Jurkat, Clone E6-1 (cell line): ENCODE data around the gene TNFAIP2.
A peak's percentile ranks its signal among the peaks of the same experiment; 100 is the strongest.

Experiments used
- DNase-seq: peaks from one replicate; pipeline ENCODE4 v3.0.0-alpha.2; 2011; ENCODE audit warnings: low read depth, low spot score
- H3K4me3 ChIP-seq: 2 replicates; pipeline ENCODE4 v1.5.1; 2011; ENCODE audit warnings: mild to moderate bottlenecking, low read length, control low read depth, moderate library complexity

TNFAIP2 gene

DNA sequence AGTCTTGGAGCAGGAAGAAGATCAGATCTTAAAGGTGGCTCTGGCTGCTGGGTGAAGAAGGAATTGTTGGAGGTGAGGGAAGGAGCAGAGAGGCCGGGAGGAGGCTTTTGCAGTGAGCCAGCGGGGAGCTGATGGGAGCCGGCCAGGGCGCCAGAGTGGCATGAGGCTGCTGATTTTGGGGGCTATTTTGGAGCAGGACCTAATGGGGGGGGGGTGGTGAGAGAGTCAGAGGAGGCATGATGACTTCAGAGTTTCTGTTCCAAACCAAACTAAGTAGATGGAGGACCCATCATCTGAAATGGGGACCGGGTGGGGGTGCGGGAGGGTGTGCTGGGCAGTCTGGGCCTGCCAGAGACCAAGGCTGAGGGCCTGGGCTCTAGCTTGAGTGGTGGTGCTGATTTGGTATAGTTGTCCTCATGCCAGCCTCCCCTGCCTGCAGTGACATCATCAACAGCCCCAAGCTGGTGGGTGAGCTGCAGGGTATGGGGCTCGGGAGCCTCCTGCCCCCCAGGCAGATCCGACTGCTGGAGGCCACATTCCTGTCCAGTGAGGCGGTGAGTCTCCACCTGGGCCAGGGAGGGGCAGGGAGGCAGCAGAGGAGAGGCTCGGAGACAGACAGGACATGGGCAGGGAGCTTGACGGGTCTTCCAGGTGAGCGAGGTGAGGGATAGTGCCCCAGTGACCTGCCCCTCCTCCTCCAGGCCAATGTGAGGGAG is 6.2 kb downstream of the TNFAIP2 start:
- no peak overlapping the region for H3K4me3 ChIP-seq
- no peak for DNase-seq

GRCh38 chr14:103130017-103130764 is 6.9 kb downstream of the TNFAIP2 start:
- no peak overlapping the region for H3K4me3 ChIP-seq
- DNase-seq, result no peak

- DNase-seq, result no peak
These were observed 7.7 kb downstream of the TNFAIP2 start for GRCh38 chr14:103130965-103131364.

DNA sequence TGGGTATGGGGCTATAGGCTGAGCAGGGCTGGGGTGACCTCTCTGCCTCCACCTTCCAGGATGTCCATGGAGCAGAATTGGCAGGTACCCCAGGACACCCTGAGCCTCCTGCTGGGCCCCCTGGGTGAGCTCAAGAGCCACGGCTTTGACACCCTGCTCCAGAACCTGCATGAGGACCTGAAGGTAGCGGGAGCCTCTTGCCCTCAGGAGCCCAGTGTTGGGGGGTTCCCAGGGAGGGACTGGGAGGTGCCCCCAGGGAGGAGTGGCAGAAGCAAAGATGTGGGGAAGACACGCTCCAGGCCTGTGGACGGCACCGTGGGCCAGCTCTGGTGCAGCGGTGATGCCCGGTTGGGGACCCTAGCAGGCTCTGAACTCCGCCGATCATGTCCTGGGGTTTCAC is 8.3 kb downstream of the TNFAIP2 start:
- H3K4me3 ChIP-seq, result no peak overlapping the region
- no peak for DNase-seq

More at GRCh38 chr14:103130965-103131364, 7.7 kb downstream of the TNFAIP2 start:
- H3K4me3 ChIP-seq, result no peak overlapping the region

GRCh38 chr14:103132381-103133209 is 9.3 kb downstream of the TNFAIP2 start:
- H3K4me3 ChIP-seq, result no peak overlapping the region
- no peak for DNase-seq

DNA sequence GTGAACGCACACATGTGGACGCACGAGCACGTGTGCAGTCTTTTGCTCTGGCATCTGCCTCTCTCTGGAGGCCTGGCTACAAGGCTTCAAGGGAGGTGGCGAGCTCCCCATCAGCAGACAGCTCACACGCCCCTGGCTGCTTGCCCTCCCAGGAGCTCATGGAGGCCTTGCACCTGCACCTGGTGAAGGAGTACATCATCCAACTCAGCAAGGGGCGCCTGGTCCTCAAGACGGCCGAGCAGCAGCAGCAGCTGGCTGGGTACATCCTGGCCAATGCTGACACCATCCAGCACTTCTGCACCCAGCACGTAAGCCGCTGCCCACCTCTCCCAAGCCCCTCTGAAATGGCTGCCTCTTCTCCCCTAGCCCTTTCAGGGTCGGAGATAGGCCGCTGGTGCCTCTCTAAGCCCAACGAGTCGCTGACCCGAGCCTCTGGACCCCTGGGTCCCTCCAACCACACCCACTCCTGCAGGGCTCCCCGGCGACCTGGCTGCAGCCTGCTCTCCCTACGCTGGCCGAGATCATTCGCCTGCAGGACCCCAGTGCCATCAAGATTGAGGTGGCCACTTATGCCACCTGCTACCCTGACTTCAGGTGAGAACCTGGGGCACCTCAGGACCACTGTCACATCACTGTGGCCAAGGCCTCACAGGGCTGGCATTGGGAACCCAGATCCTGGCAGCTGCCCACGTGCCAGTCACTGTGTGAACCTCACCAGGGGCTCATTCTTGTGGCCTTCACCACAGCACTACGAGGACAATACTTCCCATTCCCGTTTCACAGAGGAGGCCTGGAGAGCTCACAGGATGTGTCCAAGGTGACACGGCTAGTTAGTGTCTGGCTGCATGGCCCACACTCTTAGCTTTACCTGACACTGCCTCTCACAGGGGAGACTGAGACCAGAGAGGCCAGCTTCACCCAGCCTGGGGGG is 10.2 kb downstream of the TNFAIP2 start:
- no peak for DNase-seq
- no peak overlapping the region for H3K4me3 ChIP-seq

- DNase-seq, result no peak
- H3K4me3 ChIP-seq, result no peak overlapping the region
These were observed 11.1 kb downstream of the TNFAIP2 start for GRCh38 chr14:103134405-103134804.

DNA sequence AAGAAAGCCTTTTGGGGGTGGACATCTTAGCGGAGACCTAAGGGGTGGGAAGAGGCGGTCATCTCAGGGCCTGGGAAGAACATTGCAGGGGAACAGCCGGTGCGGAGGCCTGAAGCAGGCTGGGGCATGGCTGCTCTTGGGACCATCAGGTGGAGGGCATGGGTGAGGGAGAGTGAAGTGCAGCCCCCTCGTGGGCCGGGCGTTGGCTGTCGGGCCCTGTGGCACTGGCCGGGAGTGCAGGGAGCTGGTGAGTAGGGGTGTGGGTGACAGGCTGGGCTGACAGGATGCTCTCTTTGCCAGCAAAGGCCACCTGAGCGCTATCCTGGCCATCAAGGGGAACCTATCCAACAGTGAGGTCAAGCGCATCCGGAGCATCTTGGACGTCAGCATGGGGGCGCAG is 11.7 kb downstream of the TNFAIP2 start:
- H3K4me3 ChIP-seq, result no peak overlapping the region
- no peak for DNase-seq

GRCh38 chr14:103135333-103136260 is 12.3 kb downstream of the TNFAIP2 start:
- no peak overlapping the region for H3K4me3 ChIP-seq
- no peak for DNase-seq

DNA sequence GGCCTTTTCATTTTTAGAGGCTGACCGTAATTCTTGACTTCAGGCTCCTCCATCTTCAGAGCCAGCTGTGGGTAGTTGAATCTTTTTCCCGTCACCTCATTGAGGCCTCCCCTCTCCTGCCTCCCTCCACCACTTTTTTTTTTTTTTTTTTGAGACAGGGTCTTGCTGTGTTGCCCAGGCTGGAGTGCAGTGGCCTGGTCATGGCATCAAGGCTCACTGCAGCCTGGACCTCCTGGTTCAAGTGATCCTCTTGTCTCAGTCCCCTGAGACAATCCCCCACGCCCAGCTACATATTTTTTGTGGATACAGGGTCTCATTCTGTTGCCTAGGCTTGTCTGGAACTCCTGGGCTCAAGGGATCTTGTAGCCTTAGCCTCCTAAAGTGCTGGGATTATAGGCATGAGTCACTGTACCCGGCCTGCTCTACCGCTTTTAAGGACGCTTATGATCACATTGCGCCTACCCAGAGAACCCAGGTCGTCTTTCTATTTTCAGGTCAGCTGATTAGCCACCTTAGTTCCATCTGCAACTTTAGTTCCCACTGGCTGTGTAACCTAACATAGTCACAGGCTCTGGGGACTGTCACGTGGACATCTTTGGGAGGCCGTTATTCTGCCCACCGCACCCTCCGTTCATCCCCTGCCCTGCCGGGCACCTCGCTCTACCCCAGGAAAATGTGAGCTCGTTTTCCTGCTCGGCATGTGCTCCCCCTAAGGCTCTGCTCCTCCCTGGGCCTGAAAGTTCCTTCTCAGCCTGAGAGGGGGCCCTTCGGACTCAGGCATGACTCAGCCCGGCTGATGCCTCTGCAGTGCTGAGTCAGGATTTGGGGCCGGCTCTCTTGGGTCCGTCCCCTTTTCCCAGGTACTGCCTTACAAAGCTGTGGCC is 13.4 kb downstream of the TNFAIP2 start:
- no peak for DNase-seq
- H3K4me3 ChIP-seq, result no peak overlapping the region

DNA sequence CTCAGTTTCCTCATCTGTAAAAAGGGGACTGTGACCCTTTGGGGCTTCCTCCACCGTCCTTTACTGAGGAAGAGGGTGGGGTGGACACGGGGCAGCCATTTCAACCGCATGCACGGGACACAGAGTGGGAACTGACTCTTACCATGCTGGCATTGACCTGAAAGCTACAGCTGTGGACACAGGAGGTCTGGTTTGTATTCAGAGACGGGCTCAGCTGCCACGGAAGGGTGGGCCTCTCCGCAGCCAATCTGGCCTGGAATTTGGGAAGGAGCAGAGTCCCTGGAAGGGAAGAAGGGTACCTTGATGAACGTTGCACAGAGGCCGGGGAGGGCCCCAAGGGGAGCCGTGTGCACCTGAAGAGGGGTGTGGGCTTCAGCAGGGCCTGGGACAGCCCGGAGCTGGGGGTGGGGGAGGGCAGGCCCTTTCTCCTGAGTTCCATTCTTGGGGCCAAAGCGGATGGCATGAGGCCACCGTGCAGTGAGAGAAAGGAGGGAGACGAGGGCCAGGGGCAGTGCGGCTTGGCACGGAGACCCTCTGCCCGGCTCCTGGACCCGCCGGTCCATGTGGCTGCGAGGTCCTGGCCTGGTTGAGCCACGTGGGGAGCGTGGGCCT is 14.5 kb downstream of the TNFAIP2 start:
- DNase-seq, result no peak
- no peak overlapping the region for H3K4me3 ChIP-seq

GRCh38 chr14:103138301-103139131 is 15.3 kb downstream of the TNFAIP2 start:
- H3K4me3 ChIP-seq, result no peak overlapping the region
- DNase-seq, result no peak

GRCh38 chr14:103139132-103140025 is 16.1 kb downstream of the TNFAIP2 start:
- no peak for DNase-seq
- H3K4me3 ChIP-seq, result no peak overlapping the region

- H3K4me3 ChIP-seq, result no peak overlapping the region
- DNase-seq, result peak; percentile 24
These were observed 17.3 kb downstream of the TNFAIP2 start for GRCh38 chr14:103140316-103141109.
